WERI-Rb-1 (cell line): ENCODE measurements around the gene CNOT6.
"Not testable (repeated sequence)": the region's sequence is repeated elsewhere in the genome, so short reads cannot be mapped to it uniquely, and the experiment has no call there.

ENCODE experiments used
- DNase-seq: peaks from one replicate; pipeline ENCODE4 v3.0.0-alpha.2; 2020
- H3K27ac ChIP-seq: fragments of 250-450 bp; sonication (Bioruptor Pico); 2 replicates; pipeline ENCODE4 v1.5.1; 2020; ENCODE audit warnings: mild to moderate bottlenecking, moderate library complexity
- H3K27me3 ChIP-seq: fragments of 250-450 bp; sonication (Bioruptor Pico); 2 replicates; pipeline ENCODE4 v1.5.1; 2021; ENCODE audit warnings: mild to moderate bottlenecking, low read depth, moderate library complexity; ENCODE audit not compliant: insufficient read depth, severe bottlenecking
- H3K36me3 ChIP-seq: fragments of 250-450 bp; sonication (Bioruptor Pico); 2 replicates; pipeline ENCODE4 v1.5.1; 2020; ENCODE audit warnings: mild to moderate bottlenecking, moderate library complexity
- H3K4me3 ChIP-seq: 2 replicates; pipeline ENCODE4 v1.5.1; 2011; ENCODE audit warnings: low read depth, mild to moderate bottlenecking, control low read depth, low read length
- H3K9me3 ChIP-seq: fragments of 250-450 bp; sonication (Bioruptor Pico); 2 replicates; pipeline ENCODE4 v1.5.1; 2021; ENCODE audit warnings: mild to moderate bottlenecking, moderate library complexity; ENCODE audit not compliant: severe bottlenecking
- TF ChIP-seq, protein P1 (sequence below): IDR thresholded peaks from 2 replicates; pipeline ENCODE4 v1.5.1; 2011; ENCODE audit warnings: low read depth, mild to moderate bottlenecking, control low read depth, inconsistent platforms, low read length

CNOT6 gene

DNA sequence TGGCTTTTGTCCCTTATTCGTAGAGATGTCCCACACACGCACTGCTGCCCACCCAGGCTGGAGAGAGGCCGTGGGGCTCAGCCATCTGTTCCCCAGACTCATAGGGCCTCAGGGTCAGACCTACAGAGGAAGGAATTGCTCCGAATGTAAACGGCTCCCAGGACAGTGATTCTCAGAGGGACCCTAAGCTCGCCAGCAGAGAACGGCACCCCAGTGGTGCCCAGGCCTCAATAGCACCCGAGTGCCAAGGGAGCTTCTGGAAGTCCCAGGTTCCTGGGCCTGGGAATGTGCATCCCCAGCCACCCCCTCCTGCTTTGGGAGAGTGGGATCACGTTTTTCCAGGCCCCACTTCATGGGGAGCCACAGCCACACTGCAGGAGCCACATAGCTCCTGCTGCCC, 32.9 kb upstream of the CNOT6 start:
- Histone ChIP-seq H3K27me3 (no peaks in the 10 kb centered on the region), H3K9me3 (no peaks in the 10 kb centered on the region), H3K36me3 (no peaks in the 10 kb centered on the region), H3K4me3 (no peak overlapping the region), H3K27ac (no peak overlapping the region)
- TF ChIP-seq, protein P1, sequence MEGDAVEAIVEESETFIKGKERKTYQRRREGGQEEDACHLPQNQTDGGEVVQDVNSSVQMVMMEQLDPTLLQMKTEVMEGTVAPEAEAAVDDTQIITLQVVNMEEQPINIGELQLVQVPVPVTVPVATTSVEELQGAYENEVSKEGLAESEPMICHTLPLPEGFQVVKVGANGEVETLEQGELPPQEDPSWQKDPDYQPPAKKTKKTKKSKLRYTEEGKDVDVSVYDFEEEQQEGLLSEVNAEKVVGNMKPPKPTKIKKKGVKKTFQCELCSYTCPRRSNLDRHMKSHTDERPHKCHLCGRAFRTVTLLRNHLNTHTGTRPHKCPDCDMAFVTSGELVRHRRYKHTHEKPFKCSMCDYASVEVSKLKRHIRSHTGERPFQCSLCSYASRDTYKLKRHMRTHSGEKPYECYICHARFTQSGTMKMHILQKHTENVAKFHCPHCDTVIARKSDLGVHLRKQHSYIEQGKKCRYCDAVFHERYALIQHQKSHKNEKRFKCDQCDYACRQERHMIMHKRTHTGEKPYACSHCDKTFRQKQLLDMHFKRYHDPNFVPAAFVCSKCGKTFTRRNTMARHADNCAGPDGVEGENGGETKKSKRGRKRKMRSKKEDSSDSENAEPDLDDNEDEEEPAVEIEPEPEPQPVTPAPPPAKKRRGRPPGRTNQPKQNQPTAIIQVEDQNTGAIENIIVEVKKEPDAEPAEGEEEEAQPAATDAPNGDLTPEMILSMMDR = no peak
- DNase-seq = no peak

- TF ChIP-seq, protein P1 = no peak
- H3K27ac ChIP-seq = no peak overlapping the region
- H3K9me3 ChIP-seq = no peaks in the 10 kb centered on the region
- no peak for DNase-seq
- no peak overlapping the region for H3K4me3 ChIP-seq
- H3K36me3 ChIP-seq = no peaks in the 10 kb centered on the region
- no peaks in the 10 kb centered on the region for H3K27me3 ChIP-seq
Measured at GRCh38 chr5:180463216-180463900, 30.8 kb upstream of the CNOT6 start.

DNA sequence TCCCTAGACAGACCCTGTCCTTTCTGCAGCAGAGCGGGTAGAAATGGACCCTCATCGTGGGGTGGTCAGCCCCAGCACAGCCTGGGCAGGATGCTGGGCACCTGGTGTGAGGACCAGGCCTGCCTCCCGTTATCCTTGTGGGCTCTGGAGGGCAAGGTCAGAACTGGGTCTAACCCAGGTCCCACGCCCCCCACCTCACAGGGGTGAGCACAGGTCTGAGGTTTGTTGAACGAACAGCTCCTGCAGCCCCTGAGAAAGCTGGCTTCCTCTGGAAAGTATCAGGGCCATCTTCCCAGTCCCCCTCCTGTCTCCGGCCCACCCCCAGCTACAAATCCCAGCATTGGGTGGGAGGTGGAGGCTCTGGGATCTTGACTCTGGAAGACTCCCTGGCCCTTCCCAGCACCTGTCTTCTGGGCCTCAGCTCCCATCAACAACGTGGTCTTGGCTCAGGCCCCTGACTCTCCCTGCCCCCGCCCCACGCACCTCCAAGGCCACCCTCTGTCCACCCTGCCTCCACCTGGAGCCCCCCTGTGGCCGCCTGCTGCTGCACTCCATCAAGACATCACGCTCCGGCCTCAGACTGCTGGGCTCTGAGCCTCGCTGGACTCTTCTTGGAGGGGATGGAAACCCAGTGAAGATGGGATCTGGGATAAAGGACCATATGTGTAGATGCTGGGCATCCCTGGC, 30.1 kb upstream of the CNOT6 start:
- DNase-seq = no peak
- Histone ChIP-seq H3K4me3 (no peak overlapping the region), H3K27me3 (no peaks in the 10 kb centered on the region), H3K9me3 (no peaks in the 10 kb centered on the region), H3K36me3 (no peaks in the 10 kb centered on the region), H3K27ac (no peak overlapping the region)
- TF ChIP-seq, protein P1 = no peak

DNA sequence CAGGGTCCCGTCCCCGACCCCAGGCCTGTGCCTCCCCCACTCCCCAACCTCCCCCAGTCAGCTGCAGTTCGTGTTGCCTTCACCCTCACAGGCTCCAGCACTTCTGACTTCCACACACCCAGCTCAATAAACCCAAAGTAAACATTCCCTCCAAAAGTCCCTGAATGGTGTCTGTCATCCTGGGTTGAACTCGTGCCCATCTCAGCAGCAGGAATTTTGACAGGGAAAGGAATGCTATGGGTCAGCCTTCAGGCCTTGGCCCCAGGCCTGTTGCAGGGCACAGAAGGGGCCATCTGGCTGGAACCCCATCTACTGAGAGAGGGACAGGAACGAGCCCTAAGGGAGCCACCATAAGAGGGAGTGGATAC, 29.6 kb upstream of the CNOT6 start:
- DNase-seq = no peak
- Histone ChIP-seq H3K27me3 (no peaks in the 10 kb centered on the region), H3K9me3 (no peaks in the 10 kb centered on the region), H3K36me3 (no peaks in the 10 kb centered on the region), H3K4me3 (no peak overlapping the region), H3K27ac (no peak overlapping the region)
- TF ChIP-seq, protein P1 = no peak

- DNase-seq, H3K4me3 ChIP-seq, H3K36me3 ChIP-seq, H3K27me3 ChIP-seq, H3K9me3 ChIP-seq, H3K27ac ChIP-seq: not testable (repeated sequence)
Measured at GRCh38 chr5:180465052-180465451, 29.1 kb upstream of the CNOT6 start.

DNA sequence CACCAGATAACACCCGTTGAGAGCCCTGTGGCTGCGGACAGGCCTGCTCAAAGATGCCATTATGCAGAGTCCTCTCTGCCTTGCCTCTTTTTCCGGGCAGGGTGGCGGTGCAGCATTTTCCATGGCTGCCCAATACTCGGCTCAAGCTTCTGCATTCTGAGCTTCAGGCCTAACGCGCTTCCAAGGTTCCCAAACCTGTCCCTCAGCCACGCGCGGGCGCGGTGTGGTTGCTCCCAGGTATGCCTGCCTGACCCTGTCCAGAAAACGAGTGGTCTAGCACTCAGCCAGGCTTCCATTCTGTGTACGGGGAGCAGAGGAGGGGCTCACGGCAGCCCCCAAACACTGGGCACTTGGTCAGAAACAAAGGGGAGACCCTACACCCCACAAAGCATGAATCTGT, 27.9 kb upstream of the CNOT6 start:
- no peaks in the 10 kb centered on the region for H3K27me3 ChIP-seq
- TF ChIP-seq, protein P1 = no peak
- no peaks in the 10 kb centered on the region for H3K36me3 ChIP-seq
- no peak overlapping the region for H3K4me3 ChIP-seq
- DNase-seq = no peak
- H3K27ac ChIP-seq = no peak overlapping the region
- H3K9me3 ChIP-seq = no peaks in the 10 kb centered on the region
